Uterus (tissue), 2 donors: ENCODE data around the gene CDH4.

Source experiments
- CTCF ChIP-seq, 4 experiments: fragments of 200-600 bp in 2 of 4; fragments of 450-650 bp in 2 of 4; sonication (generic) in 2 of 4; IDR thresholded peaks; one replicate each; pipeline ENCODE4 v1.5.1; 2016 to 2019; ENCODE audit warnings: antibody characterized with exemption in 4 of 4, mild to moderate bottlenecking in 2 of 4, moderate library complexity in 1 of 4
- POLR2A ChIP-seq, 2 donors: fragments of 450-650 bp; IDR thresholded peaks; one replicate each; pipeline ENCODE4 v1.6.1; 2016; ENCODE audit warnings: antibody characterized with exemption in 2 of 2, mild to moderate bottlenecking in 1 of 2, moderate library complexity in 1 of 2

GRCh38 chr20:61933481-61933950, 681.5 kb downstream of the CDH4 start:
- TF ChIP-seq POLR2A (IDR thresholded peaks at IDR 0.05) (no peak), CTCF (IDR thresholded peaks at IDR 0.05) (no peak)
